HCT116 (cell line): ENCODE data around the gene DGCR6L. TPM values are rescaled to one million over a fixed set of nuclear protein-coding genes. Genes with fewer than 3 reads are reported as not detected.
A peak's percentile ranks its signal among the peaks of the same experiment; 100 is the strongest.
"Not testable (repeated sequence)": the region's sequence is repeated elsewhere in the genome, so short reads cannot be mapped to it uniquely, and the experiment has no call there.

Source experiments
- ATAC-seq: fragments of 200-7000 bp; cut with Tn5 transposase; 2 replicates; pipeline ENCODE4 v1.9.1; 2020; ENCODE audit warnings: mild to moderate bottlenecking, moderate library complexity
- BruUV-seq: library from RNA; stranded (reverse); fragments of 400-500 nt; replicated peaks from 2 replicates; lab custom pipeline; 2021; lab: Mats Ljungman, UMichigan
- CTCF ChIA-PET: fragments of 300-600 bp; sonication (Branson Sonifier 250); formaldehyde crosslinking; loops from one replicate; lab custom pipeline; 2021; ENCODE audit warnings: antibody characterized with exemption; lab: Charles Lee
- POLR2A ChIA-PET: fragments of 300-600, 350-600 bp; sonication (Branson Sonifier 250); formaldehyde crosslinking; loops from one replicate; lab custom pipeline; 2021; ENCODE audit warnings: antibody characterized with exemption; lab: Charles Lee
- RAD21 ChIA-PET, 2 experiments: fragments of 300-600 bp; sonication (Branson Sonifier 250); formaldehyde crosslinking; loops; one replicate each; lab custom pipeline; 2023; ENCODE audit warnings: low total read pairs in 2 of 2; ENCODE audit not compliant: uncharacterized antibody in 2 of 2, unreplicated experiment in 2 of 2, low non-redundant PET in 1 of 2; lab: Charles Lee
- DNase-seq: peaks from one replicate; pipeline ENCODE4 v3.0.0-alpha.2; 2010; ENCODE audit warnings: low read depth, low spot score
- H2AFZ ChIP-seq: fragments of 200-600 bp; shearing (Covaris generic), sonication (generic); 2 replicates; pipeline ENCODE4 v1.6.1; 2017; ENCODE audit warnings: low read depth, mixed run types, mixed read lengths, antibody characterized with exemption, low read length; ENCODE audit not compliant: poor library complexity, severe bottlenecking
- H3K27ac ChIP-seq: 2 replicates; pipeline ENCODE4 v1.5.1; 2012; ENCODE audit warnings: low read depth, low read length
- H3K27me3 ChIP-seq: fragments of 200-600 bp; sonication (generic); 2 replicates; pipeline ENCODE4 v1.6.1; 2016; ENCODE audit warnings: mixed run types, low read length, mixed read lengths; ENCODE audit not compliant: insufficient read depth
- H3K36me3 ChIP-seq, 2 experiments: fragments of 200-500 bp in 1 of 2; fragments of 200-600 bp in 1 of 2; sonication (Bioruptor generic) in 1 of 2; sonication (generic) in 1 of 2; 2 replicates each; pipeline versions ENCODE4 v1.5.1 to v1.6.1; 2014 to 2016; ENCODE audit warnings: low read length in 2 of 2, inconsistent platforms in 1 of 2, mixed read lengths in 1 of 2, mixed run types in 1 of 2; ENCODE audit not compliant: insufficient read depth in 2 of 2, control insufficient read depth in 1 of 2
- H3K4me1 ChIP-seq, 2 experiments: fragments of 200-600 bp in 1 of 2; sonication (generic) in 1 of 2; 2 replicates each; pipeline versions ENCODE4 v1.5.1 to v1.6.1; 2012 to 2017; ENCODE audit warnings: low read length in 2 of 2, inconsistent platforms in 1 of 2, mild to moderate bottlenecking in 1 of 2, mixed read lengths in 1 of 2, mixed run types in 1 of 2, moderate library complexity in 1 of 2; ENCODE audit not compliant: insufficient read depth in 2 of 2, control insufficient read depth in 1 of 2
- H3K4me2 ChIP-seq: fragments of 200-600 bp; sonication (generic); 2 replicates; pipeline ENCODE4 v1.6.1; 2017; ENCODE audit warnings: mixed run types, low read length, mixed read lengths
- H3K4me3 ChIP-seq, 2 experiments: fragments of 200-600 bp in 1 of 2; sonication (generic) in 1 of 2; replicated peaks in 1 of 2; 2 replicates each; pipeline ENCODE4 v1.5.1; 2011 to 2016; ENCODE audit warnings: low read length in 2 of 2, control low read depth in 1 of 2, low read depth in 1 of 2, mild to moderate bottlenecking in 1 of 2, mixed read lengths in 1 of 2, mixed run types in 1 of 2
- H3K79me2 ChIP-seq: fragments of 200-600 bp; sonication (generic); 2 replicates; pipeline ENCODE4 v1.6.1; 2017; ENCODE audit warnings: mild to moderate bottlenecking, mixed run types, low read length, moderate library complexity, mixed read lengths; ENCODE audit not compliant: insufficient read depth
- H3K9ac ChIP-seq: fragments of 200-600 bp; sonication (generic); 2 replicates; pipeline ENCODE4 v1.6.1; 2016; ENCODE audit warnings: low read length, mixed read lengths
- H3K9me2 ChIP-seq: fragments of 200-600 bp; sonication (generic), shearing (Covaris generic); 2 replicates; pipeline ENCODE4 v1.6.1; 2017; ENCODE audit warnings: mixed run types, mild to moderate bottlenecking, moderate library complexity; ENCODE audit not compliant: insufficient read depth
- H3K9me3 ChIP-seq, 2 experiments: fragments of 200-500 bp in 1 of 2; fragments of 200-600 bp in 1 of 2; sonication (Bioruptor generic) in 1 of 2; sonication (generic) in 1 of 2; 2 replicates each; pipeline ENCODE4 v1.6.1; 2014 to 2017; ENCODE audit warnings: low read length in 2 of 2, mixed read lengths in 2 of 2, inconsistent platforms in 1 of 2, low read depth in 1 of 2, mild to moderate bottlenecking in 1 of 2, mixed run types in 1 of 2, moderate library complexity in 1 of 2; ENCODE audit not compliant: control insufficient read depth in 1 of 2, insufficient read depth in 1 of 2
- H4K20me1 ChIP-seq: fragments of 200-600 bp; sonication (generic), shearing (Covaris generic); 2 replicates; pipeline ENCODE4 v1.6.1; 2017; ENCODE audit warnings: mixed run types, mild to moderate bottlenecking, moderate library complexity; ENCODE audit not compliant: insufficient read depth
- ATF3 ChIP-seq: IDR thresholded peaks from 2 replicates; pipeline ENCODE4 v1.6.1; 2012
- CBX3 ChIP-seq: IDR thresholded peaks from 2 replicates; pipeline ENCODE4 v1.6.1; 2012; ENCODE audit warnings: low read depth
- ELF1 ChIP-seq: IDR thresholded peaks from 2 replicates; pipeline ENCODE4 v1.6.1; 2012; ENCODE audit warnings: low read depth, borderline replicate concordance
- EZH2phosphoT487 ChIP-seq: fragments of 200-600 bp; IDR thresholded peaks from 2 replicates; pipeline ENCODE4 v1.6.1; 2018; ENCODE audit warnings: antibody characterized with exemption, borderline replicate concordance
- RAD21 ChIP-seq: IDR thresholded peaks from 2 replicates; pipeline ENCODE4 v1.6.1; 2012; ENCODE audit warnings: low read depth, mild to moderate bottlenecking
- REST ChIP-seq: IDR thresholded peaks from 2 replicates; pipeline ENCODE4 v1.6.1; 2012; ENCODE audit warnings: low read depth
- SIN3A ChIP-seq: IDR thresholded peaks from 2 replicates; pipeline ENCODE4 v1.6.1; 2012; ENCODE audit warnings: low read depth
- SRF ChIP-seq: IDR thresholded peaks from 2 replicates; pipeline ENCODE4 v1.6.1; 2012; ENCODE audit warnings: low read depth
- TCF7L2 ChIP-seq: IDR thresholded peaks from 2 replicates; pipeline ENCODE4 v1.7.0; 2011; ENCODE audit warnings: borderline replicate concordance, inconsistent platforms; ENCODE audit not compliant: insufficient read depth, insufficient read length; ENCODE audit errors: extremely low read depth
- YY1 ChIP-seq: IDR thresholded peaks from 2 replicates; pipeline ENCODE4 v1.6.1; 2011; ENCODE audit warnings: low read length, low read depth, moderate library complexity, mild to moderate bottlenecking; ENCODE audit not compliant: insufficient replicate concordance; ENCODE audit errors: extremely low read depth
- ZFX ChIP-seq: fragments of 450-650 bp; IDR thresholded peaks from 2 replicates; pipeline ENCODE4 v1.6.1; 2017
- intact Hi-C: fragments of 100-400 bp; cut with micrococcal nuclease; formaldehyde crosslinking; loops from 2 replicates; pipeline ENCODE4 v1.10.0; 2022
- total RNA-seq: library from RNA; stranded (reverse); gene quantifications from one replicate; pipeline ENCODE4 v1.2.1, GENCODE V29; 2021; ENCODE audit not compliant: unreplicated experiment

The DGCR6L gene
- total RNA-seq, 1 experiment from 2014 or later = 44.9 TPM

- Histone ChIP-seq H3K27ac (peak overlapping the region; percentile 91), H3K9ac (peak overlapping the region; percentile 91), H3K4me1 (peaks cover 5 to 41% of the 10 kb centered on the region in 2 experiments), H3K4me2 (peak overlapping the region; percentile 95), H3K4me3 (peak overlapping the region; percentile 88 to 97)
- POLR2A ChIA-PET, H3K9me3 ChIP-seq, CTCF ChIA-PET, RAD21 ChIA-PET, H3K9me2 ChIP-seq, BruUV-seq, H3K36me3 ChIP-seq, H3K27me3 ChIP-seq, intact Hi-C loops, H2AFZ ChIP-seq, H4K20me1 ChIP-seq, H3K79me2 ChIP-seq, DNase-seq: not testable (repeated sequence)
- ATAC-seq = peak; percentile 7; the same call in 1 of the 2 replicates
Measured at GRCh38 chr22:20320659-20321551, 1.0 kb upstream of the DGCR6L start.

GRCh38 chr22:20319041-20319744 is 667 bp downstream of the DGCR6L start:
- Histone ChIP-seq H3K4me1 (peaks cover 5 to 40% of the 10 kb centered on the region in 2 experiments), H2AFZ (no peak overlapping the region)
- peak; percentile 33 for ATAC-seq
- intact Hi-C loops = no loop called here
- POLR2A ChIA-PET = interaction anchor here (0.9 to 1.0 kb wide), 2 partner anchors 20 to 24 kb away, joined by 3 to 6 read pairs; no protein-coding TSS in a partner anchor
- TF ChIP-seq TCF7L2 = no peak
- TF ChIP-seq SRF = no peak
- TF ChIP-seq CBX3 = no peak
- TF ChIP-seq ZFX = no peak
- TF ChIP-seq RAD21 = no peak
- no peak for TF ChIP-seq REST
- TF ChIP-seq ATF3 = no peak
- no peak for TF ChIP-seq ELF1
- no peak for TF ChIP-seq YY1
- no peak for TF ChIP-seq SIN3A
- no peak for TF ChIP-seq EZH2phosphoT487
- TF ChIP-seq, all 23 proteins: peak for 0
- ChIA-PET CTCF (interaction anchor here (1.1 kb wide), 2 partner anchors 20 to 99 kb away, joined by 6 read pairs; no protein-coding TSS in a partner anchor), RAD21 (no interaction called here)
- Histone ChIP-seq H3K9me2 (no peaks in the 10 kb centered on the region), H3K4me2 (peak overlapping the region; percentile 95), H3K4me3 (peak overlapping the region; percentile 88 to 97), H3K36me3 (no peaks in the 10 kb centered on the region), H3K9ac (peak overlapping the region; percentile 91), H3K9me3 (no peaks in the 10 kb centered on the region), H3K79me2 (peaks cover 10% of the 10 kb centered on the region; the same call in 1 of the 2 replicates), H3K27ac (peak overlapping the region; percentile 91), H3K27me3 (no peaks in the 10 kb centered on the region), H4K20me1 (no peaks in the 10 kb centered on the region)
- no peak for DNase-seq
- no TSS peak for BruUV-seq
